Subcutaneous adipose tissue (tissue), 4 donors: Measurements from ENCODE around the gene ACAA1. TPM values are rescaled to one million over a fixed set of nuclear protein-coding genes. Genes with fewer than 3 reads are reported as not detected.

Source experiments
- total RNA-seq, 4 donors: library from RNA; depleted of rRNA; stranded (reverse); fragments of >200 nt; gene quantifications; one replicate each; pipeline ENCODE4 v1.1.0, GENCODE V29; 2016
- TF ChIP-seq, protein P1 (sequence below): fragments of 450-650 bp; IDR thresholded peaks from one replicate; pipeline ENCODE4 v1.5.1; 2016; ENCODE audit warnings: low read depth, mild to moderate bottlenecking, control low read depth, antibody characterized with exemption, moderate library complexity

The ACAA1 gene
- total RNA-seq, 4 donors from 2014 or later, result 42.4 to 121 (median 74.5) TPM

DNA sequence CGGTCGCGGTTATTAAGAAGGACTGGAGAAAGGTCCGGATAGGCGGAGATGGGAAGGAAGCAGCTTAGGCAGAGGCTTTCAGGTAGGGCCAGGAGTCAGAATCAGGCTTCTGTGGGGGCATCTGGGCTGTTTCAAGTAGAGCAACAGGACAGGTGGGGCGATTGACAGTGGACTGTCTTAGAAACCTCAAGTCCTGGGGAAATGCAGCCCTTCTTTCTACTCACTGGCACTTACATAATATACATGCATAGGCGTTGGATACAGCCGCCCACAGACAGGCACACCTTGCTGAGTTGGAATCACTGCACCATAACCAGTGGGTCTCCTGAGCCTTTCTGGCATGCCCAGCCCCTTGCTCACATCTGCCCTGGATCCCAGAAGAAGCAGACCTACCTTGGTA, 2.3 kb upstream of the ACAA1 start:
- TF ChIP-seq, protein P1, sequence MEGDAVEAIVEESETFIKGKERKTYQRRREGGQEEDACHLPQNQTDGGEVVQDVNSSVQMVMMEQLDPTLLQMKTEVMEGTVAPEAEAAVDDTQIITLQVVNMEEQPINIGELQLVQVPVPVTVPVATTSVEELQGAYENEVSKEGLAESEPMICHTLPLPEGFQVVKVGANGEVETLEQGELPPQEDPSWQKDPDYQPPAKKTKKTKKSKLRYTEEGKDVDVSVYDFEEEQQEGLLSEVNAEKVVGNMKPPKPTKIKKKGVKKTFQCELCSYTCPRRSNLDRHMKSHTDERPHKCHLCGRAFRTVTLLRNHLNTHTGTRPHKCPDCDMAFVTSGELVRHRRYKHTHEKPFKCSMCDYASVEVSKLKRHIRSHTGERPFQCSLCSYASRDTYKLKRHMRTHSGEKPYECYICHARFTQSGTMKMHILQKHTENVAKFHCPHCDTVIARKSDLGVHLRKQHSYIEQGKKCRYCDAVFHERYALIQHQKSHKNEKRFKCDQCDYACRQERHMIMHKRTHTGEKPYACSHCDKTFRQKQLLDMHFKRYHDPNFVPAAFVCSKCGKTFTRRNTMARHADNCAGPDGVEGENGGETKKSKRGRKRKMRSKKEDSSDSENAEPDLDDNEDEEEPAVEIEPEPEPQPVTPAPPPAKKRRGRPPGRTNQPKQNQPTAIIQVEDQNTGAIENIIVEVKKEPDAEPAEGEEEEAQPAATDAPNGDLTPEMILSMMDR, result no peak

DNA sequence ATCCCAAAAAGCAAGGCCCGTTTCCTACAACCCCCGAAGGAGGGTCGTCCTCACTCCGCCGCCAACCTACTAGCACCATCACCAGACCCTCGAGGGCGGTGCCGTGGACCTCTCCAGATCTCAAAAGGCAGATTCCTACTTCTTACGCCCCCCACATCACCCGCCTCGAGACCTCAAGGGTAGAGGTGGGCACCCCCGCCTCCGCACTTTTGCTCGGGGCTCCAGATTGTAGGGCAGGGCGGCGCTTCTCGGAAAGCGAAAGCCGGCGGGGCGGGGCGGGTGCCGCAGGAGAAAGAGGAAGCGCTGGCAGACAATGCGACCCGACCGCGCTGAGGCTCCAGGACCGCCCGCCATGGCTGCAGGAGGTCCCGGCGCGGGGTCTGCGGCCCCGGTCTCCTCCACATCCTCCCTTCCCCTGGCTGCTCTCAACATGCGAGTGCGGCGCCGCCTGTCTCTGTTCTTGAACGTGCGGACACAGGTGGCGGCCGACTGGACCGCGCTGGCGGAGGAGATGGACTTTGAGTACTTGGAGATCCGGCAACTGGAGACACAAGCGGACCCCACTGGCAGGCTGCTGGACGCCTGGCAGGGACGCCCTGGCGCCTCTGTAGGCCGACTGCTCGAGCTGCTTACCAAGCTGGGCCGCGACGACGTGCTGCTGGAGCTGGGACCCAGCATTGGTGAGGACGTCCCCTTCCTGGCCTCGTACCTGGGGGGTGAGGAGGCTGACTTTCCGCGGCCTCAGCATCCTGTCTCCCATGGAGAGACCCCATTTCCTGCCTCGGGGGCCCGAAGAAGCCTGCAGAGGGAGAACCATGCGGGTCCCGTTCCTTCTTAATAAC, 1.6 kb upstream of the ACAA1 start, which contains the start of gene MYD88:
Gene MYD88, plus strand, starts transcription at position 313 of the 842 bp plus-strand sequence. Its CDS starts 40 bp downstream, at position 353.
- TF ChIP-seq, protein P1, result no peak

DNA sequence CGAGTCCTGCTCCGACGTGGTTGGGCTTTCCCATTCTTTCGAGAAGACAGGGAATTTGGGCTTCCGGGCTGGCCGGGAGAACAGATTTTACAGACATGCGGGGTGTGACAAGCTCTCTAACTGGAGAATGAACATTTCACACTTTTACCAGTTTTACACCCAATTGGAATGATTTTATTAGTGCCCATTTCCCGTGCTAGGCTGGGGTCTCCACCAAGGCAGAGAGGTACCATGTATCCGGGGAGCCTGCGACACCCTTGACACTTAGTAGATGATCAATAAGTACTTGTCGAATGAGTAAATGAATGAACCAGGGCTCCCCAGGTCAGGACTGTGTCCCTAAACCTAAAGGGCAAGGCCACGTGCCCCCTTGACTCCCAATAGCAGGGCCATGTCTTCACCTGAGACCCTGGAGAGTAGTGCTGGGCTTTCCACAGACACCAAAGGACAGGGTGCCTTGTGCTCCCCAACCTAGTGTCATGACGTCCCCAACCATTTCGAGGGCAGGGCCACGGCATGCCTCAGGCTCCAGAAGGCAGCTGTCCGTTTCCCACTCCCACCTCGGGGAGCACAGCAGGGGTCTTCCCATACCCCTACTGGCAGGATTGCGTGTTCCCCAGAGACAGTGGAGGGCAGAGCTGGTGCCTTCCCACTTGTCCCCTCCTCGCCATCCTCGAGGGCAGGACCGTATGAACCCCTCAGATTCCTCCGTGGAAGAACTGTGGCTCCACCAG, 855 bp upstream of the ACAA1 start:
- TF ChIP-seq, protein P1, result no peak

DNA sequence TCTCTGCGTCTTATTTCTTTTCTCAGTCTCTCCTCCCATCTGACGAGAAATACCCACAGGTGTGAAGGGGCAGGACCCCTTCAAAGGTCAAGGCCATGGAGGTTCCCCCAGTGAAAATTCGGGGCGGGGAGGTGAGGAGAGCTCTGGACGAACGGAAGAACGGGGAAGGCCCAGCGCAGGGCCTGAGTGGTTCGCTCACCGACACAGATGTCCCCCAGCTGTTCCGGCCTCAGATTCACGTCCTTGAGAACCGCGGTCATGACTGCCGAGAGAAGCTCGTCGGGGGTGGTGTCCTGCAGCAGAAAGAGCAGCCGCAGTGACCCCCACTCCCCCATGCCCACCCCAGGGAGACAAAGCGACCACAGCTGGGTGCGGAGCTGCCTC, 542 bp downstream of the ACAA1 start:
- TF ChIP-seq, protein P1, result no peak

DNA sequence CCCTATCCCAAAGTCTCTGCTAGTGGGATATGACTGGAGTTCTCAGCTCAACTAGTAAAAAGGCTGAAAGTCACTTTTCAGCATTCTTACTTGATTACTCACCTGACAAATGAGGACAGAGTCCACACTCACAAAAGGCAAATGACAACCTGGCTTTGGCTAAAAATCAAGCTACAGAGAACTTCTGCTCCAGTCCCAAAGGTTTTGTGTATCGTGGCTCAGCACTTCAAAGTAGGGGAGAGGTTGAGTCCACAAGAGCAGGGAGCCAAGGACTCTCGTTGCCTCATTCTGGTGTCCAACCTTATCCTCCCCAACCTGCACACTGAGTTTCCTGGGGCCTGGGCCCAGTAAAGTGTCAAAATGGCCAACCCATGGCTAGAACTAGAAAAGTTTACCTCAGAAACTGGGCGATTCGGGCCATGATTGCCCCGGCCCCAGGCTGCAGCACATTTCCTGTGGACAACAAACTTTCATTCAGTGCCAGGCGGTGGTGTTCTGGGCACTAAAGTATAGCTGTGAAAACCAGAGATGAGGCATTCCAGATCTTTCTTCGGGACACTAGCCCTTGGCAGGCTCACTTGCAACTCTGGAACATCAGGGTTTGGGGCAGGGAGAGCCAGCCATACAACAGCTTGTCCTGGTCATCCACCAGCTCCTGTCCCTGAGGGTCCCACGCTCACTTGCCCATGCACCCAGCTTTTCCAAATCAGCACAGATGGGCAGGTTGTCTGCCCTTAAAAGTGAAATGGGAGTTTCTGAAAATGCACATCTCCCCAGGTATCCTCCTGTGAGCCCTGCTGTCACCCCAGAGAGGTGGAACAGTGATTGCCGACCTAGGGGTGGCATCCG, 3.1 kb downstream of the ACAA1 start:
- TF ChIP-seq, protein P1, result no peak

DNA sequence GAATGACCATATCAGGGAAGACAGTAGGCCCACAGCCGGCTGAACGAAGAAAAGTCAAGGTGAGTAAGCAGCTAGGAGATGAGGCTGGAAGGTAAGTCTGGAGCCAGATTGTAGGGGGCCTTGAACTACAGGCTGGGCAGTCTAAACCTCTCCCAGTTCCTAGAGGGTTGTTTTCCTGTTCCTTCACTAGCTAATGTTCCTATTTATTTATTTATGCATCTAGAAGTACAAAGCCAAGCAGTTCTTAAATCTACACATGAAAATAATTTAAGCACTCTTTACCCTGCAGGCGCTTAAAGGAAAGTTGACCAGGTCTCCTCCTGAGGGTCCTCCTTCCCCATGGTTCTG, 3.7 kb downstream of the ACAA1 start:
- TF ChIP-seq, protein P1, result no peak
